ENCODE data around the gene IRF4.

IRF4 gene

GRCh38 chr6:348860-349396 is 42.6 kb upstream of the IRF4 start:
- Histone ChIP-seq H3K36me3 (replicated peaks; ENCODE audit: low read depth, low read length) (peaks cover 65% of the 10 kb centered on the region), H3K4me1 (ENCODE audit: low read length) (peaks cover 40% of the 10 kb centered on the region), H3K27ac (ENCODE audit: low read length) (no peak overlapping the region), H3K9me3 (ENCODE audit: insufficient read depth, low read length) (no peaks in the 10 kb centered on the region), H3K4me3 (ENCODE audit: low read length) (no peak overlapping the region), H3K27me3 (ENCODE audit: low read depth, low read length) (no peaks in the 10 kb centered on the region), H4K20me1 (ENCODE audit: insufficient read depth, low read length) (peaks cover 60% of the 10 kb centered on the region), H3K79me2 (ENCODE audit: low read length) (peaks cover 16% of the 10 kb centered on the region; the same call in 1 of the 2 replicates), H2AFZ (ENCODE audit: low read depth, low read length) (no peak overlapping the region), H3K4me2 (ENCODE audit: low read length) (no peak overlapping the region), H3K9ac (ENCODE audit: low read length) (no peak overlapping the region)
- TF ChIP-seq, protein P1, sequence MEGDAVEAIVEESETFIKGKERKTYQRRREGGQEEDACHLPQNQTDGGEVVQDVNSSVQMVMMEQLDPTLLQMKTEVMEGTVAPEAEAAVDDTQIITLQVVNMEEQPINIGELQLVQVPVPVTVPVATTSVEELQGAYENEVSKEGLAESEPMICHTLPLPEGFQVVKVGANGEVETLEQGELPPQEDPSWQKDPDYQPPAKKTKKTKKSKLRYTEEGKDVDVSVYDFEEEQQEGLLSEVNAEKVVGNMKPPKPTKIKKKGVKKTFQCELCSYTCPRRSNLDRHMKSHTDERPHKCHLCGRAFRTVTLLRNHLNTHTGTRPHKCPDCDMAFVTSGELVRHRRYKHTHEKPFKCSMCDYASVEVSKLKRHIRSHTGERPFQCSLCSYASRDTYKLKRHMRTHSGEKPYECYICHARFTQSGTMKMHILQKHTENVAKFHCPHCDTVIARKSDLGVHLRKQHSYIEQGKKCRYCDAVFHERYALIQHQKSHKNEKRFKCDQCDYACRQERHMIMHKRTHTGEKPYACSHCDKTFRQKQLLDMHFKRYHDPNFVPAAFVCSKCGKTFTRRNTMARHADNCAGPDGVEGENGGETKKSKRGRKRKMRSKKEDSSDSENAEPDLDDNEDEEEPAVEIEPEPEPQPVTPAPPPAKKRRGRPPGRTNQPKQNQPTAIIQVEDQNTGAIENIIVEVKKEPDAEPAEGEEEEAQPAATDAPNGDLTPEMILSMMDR (IDR thresholded peaks at IDR 0.05; ENCODE audit: low read depth, low read length): no peak
- no peak for TF ChIP-seq EZH2phosphoT487 (IDR thresholded peaks at IDR 0.05; ENCODE audit: low read depth)

DNA sequence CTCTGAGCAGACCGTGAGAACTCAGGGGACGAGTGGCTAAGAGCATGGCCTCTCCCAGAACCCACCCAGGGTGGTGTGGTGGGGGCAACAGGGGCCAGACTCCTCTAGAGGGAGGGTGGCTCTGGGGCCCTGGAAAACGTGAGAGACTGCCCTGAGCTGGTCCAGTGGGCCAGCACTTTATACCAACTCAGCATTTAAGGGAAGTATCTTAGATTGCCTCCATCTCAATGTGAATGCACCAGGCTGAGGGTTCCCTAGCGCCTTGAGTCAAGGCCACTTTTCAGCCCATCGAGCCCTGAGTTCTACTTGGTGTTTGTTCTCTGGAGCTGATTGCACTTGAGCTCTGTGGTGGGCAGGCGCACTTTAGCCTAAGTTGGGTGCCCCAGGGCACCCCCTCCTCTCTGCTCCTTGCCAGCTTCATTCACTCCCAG is 42.0 kb upstream of the IRF4 start:
- peaks cover 43% of the 10 kb centered on the region for H3K4me1 ChIP-seq (ENCODE audit: low read length)
- peaks cover 63% of the 10 kb centered on the region for H3K36me3 ChIP-seq (replicated peaks; ENCODE audit: low read depth, low read length)

GRCh38 chr6:350371-350770 is 41.2 kb upstream of the IRF4 start:
- no peak for TF ChIP-seq EZH2phosphoT487 (IDR thresholded peaks at IDR 0.05; ENCODE audit: low read depth)
- TF ChIP-seq, protein P1 (IDR thresholded peaks at IDR 0.05; ENCODE audit: low read depth, low read length): no peak
- H3K79me2 ChIP-seq (ENCODE audit: low read length): peaks cover 8% of the 10 kb centered on the region; the same call in 1 of the 2 replicates
- peaks cover 58% of the 10 kb centered on the region for H3K36me3 ChIP-seq (replicated peaks; ENCODE audit: low read depth, low read length)
- H3K4me3 ChIP-seq (ENCODE audit: low read length): no peak overlapping the region
- H2AFZ ChIP-seq (ENCODE audit: low read depth, low read length): no peak overlapping the region
- H3K27ac ChIP-seq (ENCODE audit: low read length): no peak overlapping the region
- H3K9ac ChIP-seq (ENCODE audit: low read length): no peak overlapping the region
- no peaks in the 10 kb centered on the region for H3K9me3 ChIP-seq (ENCODE audit: insufficient read depth, low read length)
- peak overlapping the region; percentile 10; the same call in 1 of the 2 replicates for H3K4me2 ChIP-seq (ENCODE audit: low read length)
- H4K20me1 ChIP-seq (ENCODE audit: insufficient read depth, low read length): peaks cover 59% of the 10 kb centered on the region
- H3K4me1 ChIP-seq (ENCODE audit: low read length): peaks cover 52% of the 10 kb centered on the region
- no peaks in the 10 kb centered on the region for H3K27me3 ChIP-seq (ENCODE audit: low read depth, low read length)

More for the DNA sequence above, 42.0 kb upstream of the IRF4 start:
- Histone ChIP-seq H2AFZ (ENCODE audit: low read depth, low read length) (no peak overlapping the region), H4K20me1 (ENCODE audit: insufficient read depth, low read length) (peaks cover 61% of the 10 kb centered on the region), H3K27ac (ENCODE audit: low read length) (no peak overlapping the region), H3K27me3 (ENCODE audit: low read depth, low read length) (no peaks in the 10 kb centered on the region), H3K4me2 (ENCODE audit: low read length) (peak overlapping the region; percentile 10), H3K4me3 (ENCODE audit: low read length) (no peak overlapping the region), H3K9me3 (ENCODE audit: insufficient read depth, low read length) (no peaks in the 10 kb centered on the region), H3K9ac (ENCODE audit: low read length) (no peak overlapping the region), H3K79me2 (ENCODE audit: low read length) (peaks cover 13% of the 10 kb centered on the region; the same call in 1 of the 2 replicates)
- no peak for TF ChIP-seq EZH2phosphoT487 (IDR thresholded peaks at IDR 0.05; ENCODE audit: low read depth)
- TF ChIP-seq, protein P1 (IDR thresholded peaks at IDR 0.05; ENCODE audit: low read depth, low read length): no peak

- no peak for TF ChIP-seq EZH2phosphoT487 (IDR thresholded peaks at IDR 0.05; ENCODE audit: low read depth)
- TF ChIP-seq, protein P1 (IDR thresholded peaks at IDR 0.05; ENCODE audit: low read depth, low read length): peak; percentile 32; the same call in 1 of the 2 replicates
- H3K9me3 ChIP-seq (ENCODE audit: insufficient read depth, low read length): no peaks in the 10 kb centered on the region
Observed at GRCh38 chr6:351011-351866, 40.3 kb upstream of the IRF4 start.

More at GRCh38 chr6:351011-351866, 40.3 kb upstream of the IRF4 start:
- H4K20me1 ChIP-seq (ENCODE audit: insufficient read depth, low read length): peaks cover 52% of the 10 kb centered on the region
- H3K4me1 ChIP-seq (ENCODE audit: low read length): peaks cover 55% of the 10 kb centered on the region
- no peak overlapping the region for H2AFZ ChIP-seq (ENCODE audit: low read depth, low read length)
- peaks cover 51% of the 10 kb centered on the region for H3K36me3 ChIP-seq (replicated peaks; ENCODE audit: low read depth, low read length)
- peaks cover 3% of the 10 kb centered on the region; the same call in 1 of the 2 replicates for H3K79me2 ChIP-seq (ENCODE audit: low read length)
- no peak overlapping the region for H3K4me3 ChIP-seq (ENCODE audit: low read length)
- H3K27ac ChIP-seq (ENCODE audit: low read length): no peak overlapping the region
- H3K4me2 ChIP-seq (ENCODE audit: low read length): no peak overlapping the region
- H3K27me3 ChIP-seq (ENCODE audit: low read depth, low read length): no peaks in the 10 kb centered on the region
- H3K9ac ChIP-seq (ENCODE audit: low read length): no peak overlapping the region

Measured in OCI-LY3 (cell line).